OCI-LY3 (cell line): ENCODE results near the gene SNAPC2.

ENCODE experiments used
- H2AFZ ChIP-seq: fragments of 200-600, 300-600 bp; shearing (Covaris generic); 2 replicates; pipeline ENCODE4 v1.6.0; 2014; ENCODE audit warnings: antibody characterized with exemption, low read depth, low read length
- H3K27ac ChIP-seq: fragments of 200-600, 300-600 bp; sonication (generic); 2 replicates; pipeline ENCODE4 v1.5.1; 2014; ENCODE audit warnings: mild to moderate bottlenecking, low read length, moderate library complexity, mixed read lengths
- H3K27me3 ChIP-seq: fragments of 200-600, 300-600 bp; sonication (generic); 2 replicates; pipeline ENCODE4 v1.6.1; 2014; ENCODE audit warnings: low read depth, low read length, mixed read lengths
- H3K36me3 ChIP-seq: fragments of 200-600, 300-600 bp; sonication (generic); replicated peaks from 2 replicates; pipeline ENCODE3; 2014; ENCODE audit warnings: low read depth, low read length, mixed read lengths
- H3K4me1 ChIP-seq: fragments of 300-600, 200-600 bp; sonication (generic); 2 replicates; pipeline ENCODE4 v1.6.1; 2014; ENCODE audit warnings: low read length, mixed read lengths
- H3K4me2 ChIP-seq: fragments of 200-600, 300-600 bp; sonication (generic); 2 replicates; pipeline ENCODE4 v1.6.1; 2014; ENCODE audit warnings: low read length, mixed read lengths
- H3K4me3 ChIP-seq: fragments of 300-600, 200-600 bp; sonication (generic); 2 replicates; pipeline ENCODE4 v1.5.1; 2014; ENCODE audit warnings: antibody characterized with exemption, mild to moderate bottlenecking, low read length, moderate library complexity
- H3K79me2 ChIP-seq: fragments of 300-600, 200-600 bp; shearing (Covaris generic); 2 replicates; pipeline ENCODE4 v1.6.1; 2014; ENCODE audit warnings: mild to moderate bottlenecking, low read length, mixed read lengths
- H3K9ac ChIP-seq: fragments of 300-600, 200-600 bp; shearing (Covaris generic); 2 replicates; pipeline ENCODE4 v1.6.0; 2014; ENCODE audit warnings: mild to moderate bottlenecking, low read length, moderate library complexity
- H3K9me3 ChIP-seq: fragments of 200-600, 300-600 bp; shearing (Covaris generic); 2 replicates; pipeline ENCODE4 v1.6.1; 2014; ENCODE audit warnings: low read length, mixed read lengths; ENCODE audit not compliant: insufficient read depth
- H4K20me1 ChIP-seq: fragments of 200-600, 300-600 bp; sonication (generic); 2 replicates; pipeline ENCODE4 v1.6.1; 2016; ENCODE audit warnings: low read length, mixed read lengths; ENCODE audit not compliant: insufficient read depth
- CTCF ChIP-seq: fragments of 200-600, 300-600 bp; sonication (generic); IDR thresholded peaks from 2 replicates; pipeline ENCODE4 v1.5.1; 2014; ENCODE audit warnings: antibody characterized with exemption, low read length, low read depth
- EZH2phosphoT487 ChIP-seq: fragments of 200-600 bp; shearing (Covaris generic); IDR thresholded peaks from 2 replicates; pipeline ENCODE4 v1.6.1; 2018; ENCODE audit warnings: antibody characterized with exemption, mixed run types, low read depth

Gene SNAPC2

GRCh38 chr19:7872306-7873204 is 47.6 kb upstream of the SNAPC2 start:
- Histone ChIP-seq H3K4me2 (no peak overlapping the region), H3K4me1 (peaks cover 15% of the 10 kb centered on the region), H3K4me3 (no peak overlapping the region), H2AFZ (no peak overlapping the region), H3K27ac (no peak overlapping the region), H3K9ac (no peak overlapping the region), H4K20me1 (no peaks in the 10 kb centered on the region), H3K9me3 (no peaks in the 10 kb centered on the region), H3K36me3 (no peaks in the 10 kb centered on the region), H3K27me3 (no peaks in the 10 kb centered on the region), H3K79me2 (no peaks in the 10 kb centered on the region)
- TF ChIP-seq EZH2phosphoT487 (no peak), CTCF (no peak)

GRCh38 chr19:7873304-7874075 is 46.6 kb upstream of the SNAPC2 start:
- Histone ChIP-seq H3K36me3 (no peaks in the 10 kb centered on the region), H2AFZ (no peak overlapping the region), H4K20me1 (no peaks in the 10 kb centered on the region), H3K4me2 (no peak overlapping the region), H3K9me3 (no peaks in the 10 kb centered on the region), H3K9ac (no peak overlapping the region), H3K27ac (no peak overlapping the region), H3K4me3 (no peak overlapping the region), H3K79me2 (no peaks in the 10 kb centered on the region), H3K27me3 (no peaks in the 10 kb centered on the region), H3K4me1 (peaks cover 14% of the 10 kb centered on the region)
- TF ChIP-seq EZH2phosphoT487 (no peak), CTCF (no peak)

GRCh38 chr19:7874076-7874896 is 45.9 kb upstream of the SNAPC2 start, which contains the start of gene PRR36:
TSS of gene PRR36 (minus strand) at chr19:7874390. CDS start at chr19:7873689, 701 bp downstream.
- TF ChIP-seq EZH2phosphoT487 = no peak
- TF ChIP-seq CTCF = no peak
- Histone ChIP-seq H2AFZ (no peak within 1 kb of the TSS), H3K9ac (no peak within 1 kb of the TSS), H3K27me3 (no peaks in the 10 kb centered on the region), H3K36me3 (no peaks in the 10 kb centered on the region), H3K9me3 (no peaks in the 10 kb centered on the region), H4K20me1 (no peaks in the 10 kb centered on the region), H3K27ac (no peak within 1 kb of the TSS), H3K4me3 (no peak within 1 kb of the TSS), H3K79me2 (no peaks in the 10 kb centered on the region), H3K4me2 (no peak within 1 kb of the TSS), H3K4me1 (peaks cover 12% of the 10 kb centered on the region; the same call in 1 of the 2 replicates)
